HUES64 (cell line): ENCODE results near the gene KIF3A.

Experiments used
- H3K27ac ChIP-seq: 2 replicates; pipeline ENCODE4 v1.7.0; 2013; ENCODE audit warnings: low read depth, low read length, inconsistent platforms
- H3K27me3 ChIP-seq: 2 replicates; pipeline ENCODE4 v1.6.1; 2013; ENCODE audit warnings: mild to moderate bottlenecking, low read length; ENCODE audit not compliant: insufficient read depth
- H3K36me3 ChIP-seq: 2 replicates; pipeline ENCODE4 v1.6.1; 2013; ENCODE audit warnings: mild to moderate bottlenecking, low read length; ENCODE audit not compliant: insufficient read depth
- H3K4me1 ChIP-seq: 2 replicates; pipeline ENCODE4 v1.6.1; 2013; ENCODE audit warnings: mild to moderate bottlenecking, low read length, moderate library complexity; ENCODE audit not compliant: insufficient read depth
- H3K4me3 ChIP-seq: 2 replicates; pipeline ENCODE4 v1.5.1; 2013; ENCODE audit warnings: mild to moderate bottlenecking, low read length, moderate library complexity
- H3K9ac ChIP-seq: 2 replicates; pipeline ENCODE4 v1.6.1; 2013; ENCODE audit warnings: mild to moderate bottlenecking, low read depth, low read length
- H3K9me3 ChIP-seq: 2 replicates; pipeline ENCODE4 v1.6.1; 2013; ENCODE audit warnings: low read depth, low read length; ENCODE audit not compliant: insufficient read depth
- WGBS: fragments of 150-250, 120-280 bp; methylation state at CpG from one replicate; pipeline ENCODE4 v1.1.7; 2013; ENCODE audit warnings: missing lambda C conversion rate; 5-methylcytosine and 5-hydroxymethylcytosine counted together

KIF3A gene

GRCh38 chr5:132673939-132674630, 63.3 kb downstream of the KIF3A start, which contains the start of gene IL4:
Gene IL4 (plus strand): TSS chr5:132673989. CDS start chr5:132674051, 62 bp downstream.
- Histone ChIP-seq H3K27me3 (no peaks in the 10 kb centered on the region), H3K27ac (no peak within 1 kb of the TSS), H3K9ac (no peak within 1 kb of the TSS), H3K4me3 (no peak within 1 kb of the TSS), H3K36me3 (no peaks in the 10 kb centered on the region), H3K4me1 (no peaks in the 10 kb centered on the region), H3K9me3 (no peaks in the 10 kb centered on the region)
- WGBS, result 90% methylated on average over 14 of the region's 14 CpGs

DNA sequence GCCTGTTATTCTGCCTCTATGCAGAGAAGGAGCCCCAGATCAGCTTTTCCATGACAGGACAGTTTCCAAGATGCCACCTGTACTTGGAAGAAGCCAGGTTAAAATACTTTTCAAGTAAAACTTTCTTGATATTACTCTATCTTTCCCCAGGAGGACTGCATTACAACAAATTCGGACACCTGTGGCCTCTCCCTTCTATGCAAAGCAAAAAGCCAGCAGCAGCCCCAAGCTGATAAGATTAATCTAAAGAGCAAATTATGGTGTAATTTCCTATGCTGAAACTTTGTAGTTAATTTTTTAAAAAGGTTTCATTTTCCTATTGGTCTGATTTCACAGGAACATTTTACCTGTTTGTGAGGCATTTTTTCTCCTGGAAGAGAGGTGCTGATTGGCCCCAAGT, 63.9 kb downstream of the KIF3A start:
- no peak overlapping the region for H3K9ac ChIP-seq
- no peak overlapping the region for H3K4me3 ChIP-seq
- no peak overlapping the region for H3K27ac ChIP-seq
- no peaks in the 10 kb centered on the region for H3K27me3 ChIP-seq
- WGBS, result 75% methylated on average over 1 of the region's 1 CpG
- no peaks in the 10 kb centered on the region for H3K36me3 ChIP-seq
- no peaks in the 10 kb centered on the region for H3K4me1 ChIP-seq
- no peaks in the 10 kb centered on the region for H3K9me3 ChIP-seq

DNA sequence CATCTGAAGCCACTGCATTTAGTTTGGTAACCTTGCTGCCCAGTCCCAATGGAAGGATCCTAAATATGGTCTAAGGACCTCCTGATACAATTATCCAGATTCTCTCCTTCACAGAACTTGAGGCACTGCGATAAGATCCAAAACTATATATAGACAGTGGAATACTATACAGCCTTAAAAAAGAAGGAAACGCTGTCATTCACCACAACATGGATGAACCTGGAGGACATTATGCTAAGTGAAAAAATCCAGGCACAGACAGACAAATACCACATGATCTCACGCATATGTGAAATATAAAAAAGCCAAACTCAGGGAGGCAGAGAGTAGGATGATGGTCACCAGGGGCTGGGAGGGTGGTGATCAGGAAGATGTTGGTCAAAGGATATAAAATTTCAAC, 66.3 kb downstream of the KIF3A start:
- Histone ChIP-seq H3K27ac (no peak overlapping the region), H3K27me3 (no peaks in the 10 kb centered on the region), H3K4me1 (no peaks in the 10 kb centered on the region), H3K9me3 (no peaks in the 10 kb centered on the region), H3K36me3 (no peaks in the 10 kb centered on the region), H3K9ac (no peak overlapping the region), H3K4me3 (no peak overlapping the region)
- WGBS, result 92% methylated on average over 3 of the region's 3 CpGs

GRCh38 chr5:132669966-132670882, 67.1 kb downstream of the KIF3A start:
- 80% methylated on average over 16 of the region's 16 CpGs for WGBS
- H3K36me3 ChIP-seq, result no peaks in the 10 kb centered on the region
- H3K4me1 ChIP-seq, result no peaks in the 10 kb centered on the region
- H3K4me3 ChIP-seq, result no peak overlapping the region
- H3K27me3 ChIP-seq, result no peaks in the 10 kb centered on the region
- no peak overlapping the region for H3K9ac ChIP-seq
- no peaks in the 10 kb centered on the region for H3K9me3 ChIP-seq
- no peak overlapping the region for H3K27ac ChIP-seq

- no peak overlapping the region for H3K27ac ChIP-seq
- no peak overlapping the region for H3K9ac ChIP-seq
- H3K27me3 ChIP-seq, result no peaks in the 10 kb centered on the region
- H3K4me1 ChIP-seq, result no peaks in the 10 kb centered on the region
- no peak overlapping the region for H3K4me3 ChIP-seq
- no peaks in the 10 kb centered on the region for H3K9me3 ChIP-seq
- no peaks in the 10 kb centered on the region for H3K36me3 ChIP-seq
- 94% methylated on average over 7 of the region's 7 CpGs for WGBS
These were observed 67.9 kb downstream of the KIF3A start for GRCh38 chr5:132669455-132669820.

DNA sequence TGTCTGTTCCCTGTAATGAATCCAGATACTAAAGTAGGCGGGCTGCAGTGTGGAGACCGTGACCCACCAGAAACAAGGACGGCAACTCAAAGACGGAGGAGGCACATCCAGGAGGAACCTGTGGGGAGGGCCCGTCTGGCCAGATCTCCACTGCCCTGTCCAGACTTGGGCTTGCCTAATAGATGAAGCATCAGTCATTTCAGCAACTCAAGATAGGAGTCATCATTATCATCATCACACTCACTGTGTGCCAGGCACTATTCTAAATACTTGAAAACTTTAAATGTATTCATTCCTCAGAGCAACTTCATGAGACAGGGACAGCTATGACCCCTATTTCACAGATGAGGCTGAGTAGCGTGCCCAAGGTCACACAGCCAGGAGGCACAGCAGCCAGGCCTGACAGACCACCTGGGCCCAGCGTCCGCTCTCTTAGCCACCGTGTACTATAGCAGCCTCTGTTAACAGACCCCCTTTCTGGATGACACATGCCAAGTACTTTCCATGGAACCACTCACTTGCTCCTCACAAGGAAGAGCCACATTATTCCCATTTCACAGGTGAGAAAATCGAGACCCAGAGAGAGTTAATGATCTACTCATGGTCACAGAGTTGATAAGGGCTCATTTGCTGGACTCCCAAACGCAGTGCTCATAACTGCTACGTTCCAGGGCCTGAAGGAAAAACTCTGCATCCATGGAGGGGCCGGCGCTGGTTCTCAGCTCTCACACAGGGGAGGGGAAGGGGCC, 68.5 kb downstream of the KIF3A start:
- H3K9me3 ChIP-seq, result no peaks in the 10 kb centered on the region
- no peak overlapping the region for H3K9ac ChIP-seq
- H3K27me3 ChIP-seq, result no peaks in the 10 kb centered on the region
- H3K4me1 ChIP-seq, result no peaks in the 10 kb centered on the region
- 91% methylated on average over 14 of the region's 14 CpGs for WGBS
- H3K36me3 ChIP-seq, result no peaks in the 10 kb centered on the region
- no peak overlapping the region for H3K4me3 ChIP-seq
- no peak overlapping the region for H3K27ac ChIP-seq

DNA sequence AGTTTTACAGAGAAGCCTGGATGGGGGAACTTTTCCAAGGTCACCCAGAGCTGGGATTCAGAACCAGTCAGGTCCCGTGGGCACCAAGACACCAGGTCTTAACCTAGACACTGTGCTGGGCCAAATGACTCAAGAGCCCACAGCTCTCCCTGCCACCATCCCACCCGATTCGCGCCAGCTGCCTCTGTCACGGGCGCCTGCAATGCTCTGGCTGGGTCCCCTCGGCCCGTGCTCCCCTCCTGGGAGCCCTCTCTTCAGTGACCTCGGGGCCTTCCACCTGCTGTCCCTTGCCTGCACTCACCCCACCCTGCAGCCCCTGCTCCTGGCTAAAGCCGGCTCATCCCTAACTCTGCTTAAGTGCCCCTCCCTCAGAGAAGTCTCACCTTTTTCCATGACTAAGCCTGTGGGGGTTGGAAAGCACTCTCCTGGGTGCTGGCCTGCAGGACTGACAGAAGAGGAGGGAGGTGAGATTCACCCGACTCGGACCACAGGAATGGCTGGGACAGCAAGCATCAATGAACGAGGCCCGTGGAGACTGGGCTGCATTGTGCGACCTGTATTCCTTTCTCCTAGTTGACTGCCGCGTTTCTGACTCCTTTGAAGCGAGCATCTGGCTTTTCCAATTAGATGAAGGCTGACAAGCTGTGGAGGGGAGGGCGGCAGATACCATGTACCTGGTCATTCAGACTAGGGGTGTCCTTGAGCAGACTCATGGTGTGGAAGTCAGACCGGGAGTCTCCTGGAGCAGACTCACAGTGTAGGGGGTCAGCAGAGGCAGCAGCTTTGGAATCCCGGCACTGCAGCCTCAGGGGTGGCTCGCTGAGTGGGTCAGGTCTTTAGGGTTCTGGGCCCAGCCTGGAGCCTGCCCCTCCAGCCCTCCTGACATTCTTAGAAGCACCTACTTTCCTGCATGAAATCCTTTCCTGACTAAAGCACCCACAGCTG, 69.3 kb downstream of the KIF3A start:
- Histone ChIP-seq H3K4me1 (no peaks in the 10 kb centered on the region), H3K27me3 (no peaks in the 10 kb centered on the region), H3K36me3 (no peaks in the 10 kb centered on the region), H3K9ac (no peak overlapping the region), H3K9me3 (no peaks in the 10 kb centered on the region), H3K27ac (no peak overlapping the region), H3K4me3 (no peak overlapping the region)
- WGBS, result 78% methylated on average over 22 of the region's 22 CpGs

DNA sequence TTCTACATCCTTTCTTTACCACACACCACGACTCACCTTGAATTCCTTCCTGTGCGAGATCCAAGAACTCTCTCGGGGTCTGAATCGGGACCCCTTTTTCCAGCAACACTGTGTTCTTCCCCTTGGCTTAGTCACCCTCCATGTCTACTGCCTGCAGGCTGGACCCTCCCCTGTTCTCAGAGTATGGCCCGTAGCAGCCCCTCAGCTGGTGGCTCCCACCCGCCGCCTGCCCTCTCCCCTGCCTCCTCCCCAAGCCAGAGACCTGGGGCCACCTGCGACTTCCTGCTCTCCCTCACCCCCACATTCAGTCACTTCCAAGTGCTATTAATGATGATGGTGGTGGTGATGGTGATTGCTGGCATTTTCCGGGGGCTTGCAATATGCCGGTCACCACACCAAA, 70.0 kb downstream of the KIF3A start:
- WGBS, result 93% methylated on average over 9 of the region's 10 CpGs
- Histone ChIP-seq H3K36me3 (no peaks in the 10 kb centered on the region), H3K4me1 (no peaks in the 10 kb centered on the region), H3K9me3 (no peaks in the 10 kb centered on the region), H3K4me3 (no peak overlapping the region), H3K9ac (no peak overlapping the region), H3K27me3 (no peaks in the 10 kb centered on the region), H3K27ac (no peak overlapping the region)

DNA sequence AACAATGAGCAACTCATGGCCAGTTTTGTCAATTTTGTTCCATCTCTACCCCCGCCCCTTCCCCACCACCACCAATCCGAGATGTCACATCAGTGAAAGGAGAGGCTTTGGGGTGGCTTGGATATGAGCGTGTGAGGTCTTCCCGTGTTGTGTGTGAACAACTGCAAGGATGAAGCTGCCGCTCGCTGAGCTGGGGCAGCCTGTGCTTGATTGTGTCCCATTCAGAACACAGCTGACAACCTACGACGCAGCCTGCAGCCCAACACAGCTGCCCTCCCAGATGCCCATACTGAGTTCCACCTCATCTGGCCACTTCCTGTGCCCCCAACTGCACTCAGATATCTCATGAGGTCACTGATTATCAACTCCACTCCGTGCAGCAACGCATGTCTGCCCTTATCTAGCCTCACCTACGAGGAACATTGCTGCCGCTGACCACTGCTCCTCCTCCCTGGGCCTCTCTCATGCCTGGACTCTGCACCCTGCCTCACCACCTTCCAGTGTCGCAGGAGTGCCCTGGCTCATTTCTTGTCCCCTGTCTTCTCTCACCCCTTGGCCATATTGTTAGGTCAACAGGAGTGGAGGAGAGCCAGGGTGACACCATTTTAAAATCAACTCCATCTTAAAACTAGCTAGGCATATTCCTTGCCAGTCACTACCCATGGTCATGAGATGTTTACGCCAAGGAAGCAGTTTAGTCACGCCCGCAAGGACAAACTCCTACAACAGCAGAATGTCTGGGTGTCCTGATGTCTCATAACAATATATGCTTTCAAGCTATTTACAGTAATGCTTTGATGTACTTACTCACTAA, 70.8 kb downstream of the KIF3A start:
- Histone ChIP-seq H3K4me3 (no peak overlapping the region), H3K9ac (no peak overlapping the region), H3K27ac (no peak overlapping the region), H3K4me1 (no peaks in the 10 kb centered on the region), H3K27me3 (no peaks in the 10 kb centered on the region), H3K36me3 (no peaks in the 10 kb centered on the region), H3K9me3 (no peaks in the 10 kb centered on the region)
- 96% methylated on average over 16 of the region's 16 CpGs for WGBS

DNA sequence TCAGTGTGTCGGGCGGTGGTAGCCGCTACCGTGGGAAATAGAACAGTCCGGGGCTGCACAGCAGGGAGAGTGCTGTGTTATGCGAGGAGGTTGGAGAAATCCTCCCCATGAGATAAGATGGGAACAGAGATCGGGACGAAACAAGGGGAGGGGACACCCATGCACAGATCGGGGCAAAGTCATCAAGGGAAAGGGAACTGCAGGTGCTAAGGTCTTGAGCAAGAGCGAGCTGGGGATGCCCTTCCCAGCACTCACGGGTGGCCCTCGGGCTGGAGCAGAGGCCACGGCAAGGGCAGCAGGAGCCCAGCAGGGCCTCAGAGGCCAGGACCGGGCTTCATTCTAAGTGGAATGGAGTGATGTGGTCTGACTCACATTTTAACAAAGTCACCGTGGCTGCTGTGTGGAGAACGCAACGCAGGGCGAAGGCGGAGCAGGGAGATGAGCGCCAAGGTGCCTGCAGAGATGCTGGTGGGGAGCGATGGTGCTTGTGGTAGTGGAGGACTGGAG, 71.7 kb downstream of the KIF3A start:
- Histone ChIP-seq H3K27ac (no peak overlapping the region), H3K4me1 (no peaks in the 10 kb centered on the region), H3K27me3 (no peaks in the 10 kb centered on the region), H3K36me3 (no peaks in the 10 kb centered on the region), H3K9me3 (no peaks in the 10 kb centered on the region), H3K9ac (no peak overlapping the region), H3K4me3 (no peak overlapping the region)
- 79% methylated on average over 21 of the region's 21 CpGs for WGBS
